ENCODE measurements around the gene XYLB. TPM values are rescaled to one million over a fixed set of nuclear protein-coding genes. Genes with fewer than 3 reads are reported as not detected.

The XYLB gene
- total RNA-seq, 1 donor: 1.9 TPM

GRCh38 chr3:38361496-38361895 is 14.9 kb downstream of the XYLB start:
- DNase-seq (ENCODE audit: low read depth in 2 of 3, low spot score in 2 of 3): no peak

GRCh38 chr3:38362825-38363224 is 16.2 kb downstream of the XYLB start:
- DNase-seq (ENCODE audit: low read depth in 2 of 3, low spot score in 2 of 3): no peak

DNA sequence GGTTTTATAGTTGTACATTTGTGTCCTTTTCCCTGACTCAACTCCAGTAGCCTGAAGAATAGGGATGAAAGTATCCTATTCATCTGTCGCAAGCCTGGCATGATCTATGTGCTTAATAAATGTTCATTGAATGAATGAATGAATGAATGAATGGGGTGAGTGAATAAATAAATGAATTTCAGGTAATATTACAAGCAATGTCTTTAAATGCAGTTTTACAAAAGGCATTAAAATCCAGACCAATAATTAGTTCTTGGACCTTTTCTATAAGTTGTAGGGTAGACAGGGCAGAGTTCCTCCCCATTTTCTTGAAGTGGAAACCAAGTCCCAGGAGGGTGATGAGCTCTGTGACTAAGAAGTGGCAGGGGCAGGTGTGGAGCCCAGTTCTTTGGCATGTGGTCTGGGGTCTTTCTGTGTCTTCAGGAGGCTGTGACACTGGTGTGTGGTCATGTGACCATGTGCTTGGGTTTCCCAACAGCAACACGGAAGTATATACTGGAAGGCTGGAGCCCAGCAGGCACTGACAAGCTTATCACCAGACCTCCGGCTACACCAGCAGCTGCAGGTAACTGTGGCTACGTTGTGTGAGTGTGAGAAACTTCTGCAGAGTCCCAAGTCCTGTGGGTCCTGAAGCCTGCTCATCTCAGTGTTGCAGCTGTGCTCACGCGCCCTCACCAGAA is 18.3 kb downstream of the XYLB start:
- no peak for DNase-seq (ENCODE audit: low read depth in 2 of 3, low spot score in 2 of 3)

GRCh38 chr3:38365469-38366062 is 19.0 kb downstream of the XYLB start:
- no peak for DNase-seq (ENCODE audit: low read depth in 2 of 3, low spot score in 2 of 3)

- DNase-seq (ENCODE audit: low read depth in 2 of 3, low spot score in 2 of 3): no peak
Measured at GRCh38 chr3:38366082-38366481, 19.5 kb downstream of the XYLB start.

- no peak for DNase-seq (ENCODE audit: low read depth in 2 of 3, low spot score in 2 of 3)
Measured at GRCh38 chr3:38367779-38368178, 21.2 kb downstream of the XYLB start.

DNA sequence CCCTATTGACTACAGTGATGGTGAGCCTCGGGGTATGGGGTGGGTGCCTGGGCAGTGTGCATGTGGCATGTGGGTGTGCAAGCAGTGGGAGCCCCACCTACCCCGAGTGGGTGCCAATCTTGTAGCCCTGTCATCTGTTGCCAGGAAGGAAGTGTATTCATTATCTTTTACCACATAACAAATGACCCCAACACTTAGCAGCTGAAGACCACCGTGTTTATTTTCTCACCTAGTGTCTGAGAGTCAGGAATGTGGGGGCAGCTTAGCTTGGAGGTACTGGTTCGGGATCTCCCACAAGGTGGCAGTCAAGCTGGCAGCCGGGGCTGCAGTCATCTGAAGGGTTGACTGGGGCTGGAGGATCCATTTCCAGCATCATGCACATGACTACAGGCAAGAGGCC is 21.7 kb downstream of the XYLB start:
- no peak for DNase-seq (ENCODE audit: low read depth in 2 of 3, low spot score in 2 of 3)

GRCh38 chr3:38369186-38369585 is 22.6 kb downstream of the XYLB start:
- no peak for DNase-seq (ENCODE audit: low read depth in 2 of 3, low spot score in 2 of 3)

DNA sequence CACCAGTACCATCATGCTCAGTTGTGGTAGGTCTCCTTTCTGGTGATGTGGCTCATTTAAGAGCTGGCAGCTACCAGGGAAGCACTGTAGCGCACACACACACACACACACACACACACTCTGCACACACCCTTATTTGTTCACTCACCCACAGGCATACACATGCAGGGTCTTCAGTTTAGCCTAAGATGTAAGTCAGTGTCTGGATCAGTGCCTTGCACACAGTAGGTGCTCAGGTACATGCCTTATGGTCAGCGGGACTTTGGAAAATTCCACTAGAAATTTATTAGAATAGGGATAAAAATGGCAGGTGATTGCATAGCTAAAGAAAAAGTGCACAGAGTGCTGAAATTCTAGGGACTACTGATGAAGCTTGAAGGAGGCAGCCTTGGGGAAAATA is 23.6 kb downstream of the XYLB start:
- DNase-seq (ENCODE audit: low read depth in 2 of 3, low spot score in 2 of 3): no peak

DNA sequence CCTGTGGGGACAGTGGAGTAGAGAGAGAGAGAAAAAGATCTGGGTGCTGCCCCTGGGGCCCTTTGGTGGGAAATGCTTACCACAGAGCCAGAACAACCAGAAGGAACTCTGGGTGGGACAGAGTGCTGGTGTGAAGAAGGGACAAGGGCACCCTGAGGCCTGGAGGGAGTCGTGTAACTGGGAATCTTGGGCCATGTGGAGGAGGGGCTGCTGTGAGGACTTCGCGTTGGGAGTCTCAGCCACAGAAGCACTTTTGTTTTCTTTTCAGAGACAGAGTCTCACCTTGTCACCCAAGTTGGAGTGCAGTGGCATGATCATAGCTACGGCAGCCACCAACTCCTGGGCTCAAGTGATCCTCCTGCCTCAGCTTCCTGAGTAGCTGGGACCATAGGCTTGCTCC is 24.3 kb downstream of the XYLB start:
- DNase-seq (ENCODE audit: low read depth in 2 of 3, low spot score in 2 of 3): no peak

DNA sequence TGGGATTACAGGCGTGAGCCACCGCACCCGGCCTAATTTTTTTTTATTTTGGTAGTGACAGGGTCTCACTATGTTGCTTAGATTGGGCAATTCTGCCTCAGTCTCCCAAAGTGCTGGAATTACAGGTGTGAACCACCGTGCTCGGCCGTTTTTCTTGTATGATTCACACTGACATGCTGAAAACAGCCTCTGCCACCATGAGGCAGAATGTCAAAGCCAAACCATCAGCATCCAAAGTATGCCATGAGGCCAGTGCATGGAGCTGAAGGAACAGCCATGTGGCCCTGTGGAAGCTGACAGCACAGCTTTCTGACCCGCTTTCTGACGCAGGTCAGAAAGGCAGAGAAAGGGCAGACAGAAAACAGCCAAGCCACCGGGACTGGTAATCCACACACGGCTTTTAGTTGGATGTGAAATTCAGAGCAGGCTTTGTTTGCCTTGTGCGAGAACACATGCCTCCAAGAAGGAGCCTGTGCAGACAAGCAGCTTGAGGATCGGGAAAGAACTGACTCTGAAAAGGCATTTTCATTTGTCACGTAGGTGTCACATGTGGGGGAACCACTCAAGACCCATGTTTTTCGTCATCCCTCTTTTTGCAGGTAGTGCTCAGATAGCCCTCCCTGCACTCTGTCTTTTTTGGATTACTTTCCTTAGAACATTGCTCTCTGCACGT is 25.1 kb downstream of the XYLB start:
- no peak for DNase-seq (ENCODE audit: low read depth in 2 of 3, low spot score in 2 of 3)

DNA sequence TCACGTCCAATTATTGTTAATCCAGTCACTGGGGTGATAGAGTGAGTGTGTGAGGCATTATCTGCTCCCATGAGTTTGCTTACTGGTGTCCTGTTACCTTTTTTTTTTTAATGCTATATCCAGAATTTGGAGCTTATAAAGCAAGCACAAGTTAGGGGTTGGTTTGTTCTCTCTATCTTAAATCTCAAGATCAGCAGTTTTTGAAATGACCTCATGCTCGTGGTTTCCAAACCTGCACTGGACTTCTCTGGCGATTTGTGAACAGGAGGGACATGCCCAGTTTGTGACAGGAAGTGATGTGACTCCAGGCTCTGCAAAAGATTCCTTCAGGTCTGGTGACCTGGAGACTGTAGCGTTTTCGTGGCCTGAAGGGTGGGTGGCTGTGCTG is 25.6 kb downstream of the XYLB start:
- no peak for DNase-seq (ENCODE audit: low read depth in 2 of 3, low spot score in 2 of 3)

DNA sequence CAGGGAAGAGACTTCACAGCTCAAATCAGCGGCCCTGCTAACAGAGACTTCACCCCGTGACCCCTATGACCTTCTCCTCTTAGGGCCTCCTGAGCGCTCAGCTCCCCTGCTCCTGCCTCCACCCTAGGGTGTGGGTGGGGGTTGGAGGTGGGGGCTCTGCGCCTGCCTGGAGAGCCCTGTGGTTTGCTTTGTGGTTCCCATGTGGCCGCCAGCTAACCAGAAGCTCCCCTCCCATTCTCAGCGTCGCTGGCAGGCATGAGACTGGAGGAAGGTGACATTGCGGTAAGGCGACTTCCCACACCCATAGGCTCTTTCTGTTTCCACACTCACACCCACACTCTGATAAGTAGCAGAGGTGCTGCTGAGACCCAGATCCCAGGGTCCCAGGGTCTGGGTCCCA is 27.6 kb downstream of the XYLB start:
- peak in 2 of 3 donors; percentile 26 to 50 for DNase-seq (ENCODE audit: low read depth in 2 of 3, low spot score in 2 of 3)

DNA sequence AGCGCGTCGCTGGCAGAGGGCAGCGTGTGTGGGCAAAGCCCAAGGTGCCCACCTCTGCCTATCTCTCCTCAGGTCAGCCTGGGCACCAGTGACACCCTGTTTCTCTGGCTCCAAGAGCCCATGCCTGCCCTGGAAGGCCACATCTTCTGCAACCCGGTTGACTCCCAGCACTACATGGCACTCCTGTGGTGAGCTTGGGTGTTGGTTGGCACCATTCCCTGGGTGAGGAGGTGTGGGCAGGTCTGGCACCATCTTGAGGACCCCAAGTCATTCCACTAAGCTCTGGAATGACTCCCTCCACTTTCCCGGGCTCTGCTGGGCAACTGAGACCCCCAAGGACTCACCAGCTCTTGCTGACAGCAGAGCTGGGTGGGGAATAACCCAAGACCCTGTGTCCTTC is 28.5 kb downstream of the XYLB start:
- DNase-seq (ENCODE audit: low read depth in 2 of 3, low spot score in 2 of 3): no peak

DNA sequence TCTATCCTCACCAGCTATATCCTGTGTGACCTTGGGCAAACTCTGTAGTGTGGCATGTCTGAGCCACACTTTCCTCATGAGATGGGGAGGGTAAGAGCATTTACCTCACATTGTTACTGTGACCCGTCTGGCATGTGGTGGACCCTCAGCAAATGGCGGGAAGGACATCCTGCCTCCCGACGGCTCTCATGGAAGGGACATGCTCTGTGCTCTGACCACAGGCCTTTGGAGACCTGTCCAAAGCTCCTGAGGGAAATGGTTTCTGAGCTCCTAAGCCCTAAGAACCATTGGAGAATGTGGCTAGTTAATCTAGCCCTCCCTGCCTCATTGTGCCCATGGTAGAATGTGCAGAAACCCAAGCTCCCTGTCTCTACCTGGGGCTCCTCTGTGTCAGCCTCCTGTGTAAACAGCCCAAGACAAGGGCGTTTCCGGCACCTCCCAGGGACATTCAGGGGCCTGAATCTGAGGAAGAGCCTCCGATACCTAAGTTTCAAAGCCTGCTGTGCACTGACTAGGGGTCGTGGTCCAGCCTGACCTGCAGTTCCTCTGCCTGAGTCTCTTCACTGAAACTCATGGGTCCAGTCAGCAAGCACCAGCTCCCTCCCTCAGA is 29.0 kb downstream of the XYLB start:
- no peak for DNase-seq (ENCODE audit: low read depth in 2 of 3, low spot score in 2 of 3)

DNA sequence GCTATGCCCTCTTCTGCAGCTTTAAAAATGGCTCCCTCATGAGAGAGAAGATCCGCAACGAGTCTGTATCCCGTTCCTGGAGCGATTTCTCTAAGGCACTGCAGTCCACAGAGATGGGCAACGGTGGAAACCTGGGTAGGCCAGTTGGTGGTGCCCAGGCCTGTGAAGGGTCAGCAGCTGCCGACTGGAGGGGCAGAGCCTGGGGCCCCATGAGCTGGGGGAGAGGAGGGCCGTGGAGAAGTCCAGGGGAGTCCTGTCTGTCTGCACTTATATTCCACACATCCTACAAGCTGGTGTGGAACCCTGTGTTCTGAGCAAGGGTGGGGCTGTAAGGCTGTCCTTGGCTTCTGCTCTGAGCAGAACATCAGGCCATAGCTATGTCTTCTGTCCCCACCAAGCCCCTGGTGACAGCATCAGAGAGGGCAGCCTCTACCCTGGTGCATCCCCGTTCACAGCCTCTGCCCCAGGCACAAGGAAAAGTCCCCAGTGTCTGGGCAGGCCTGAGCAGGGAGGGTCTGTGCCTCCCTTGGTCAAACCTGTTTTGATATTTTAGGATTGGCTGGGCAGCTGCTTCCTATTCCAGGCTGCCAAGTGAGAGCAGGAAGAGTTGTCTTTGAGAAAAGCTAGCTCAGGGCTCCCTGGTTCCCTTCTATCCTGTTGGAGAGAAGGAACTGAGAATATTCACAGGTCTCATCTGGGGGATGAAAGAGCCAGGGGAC is 29.7 kb downstream of the XYLB start:
- no peak for DNase-seq (ENCODE audit: low read depth in 2 of 3, low spot score in 2 of 3)

GRCh38 chr3:38379201-38379770 is 32.7 kb downstream of the XYLB start:
- no peak for DNase-seq (ENCODE audit: low read depth in 2 of 3, low spot score in 2 of 3)

GRCh38 chr3:38382506-38383080 is 36.0 kb downstream of the XYLB start:
- DNase-seq (ENCODE audit: low read depth in 2 of 3, low spot score in 2 of 3): no peak

DNA sequence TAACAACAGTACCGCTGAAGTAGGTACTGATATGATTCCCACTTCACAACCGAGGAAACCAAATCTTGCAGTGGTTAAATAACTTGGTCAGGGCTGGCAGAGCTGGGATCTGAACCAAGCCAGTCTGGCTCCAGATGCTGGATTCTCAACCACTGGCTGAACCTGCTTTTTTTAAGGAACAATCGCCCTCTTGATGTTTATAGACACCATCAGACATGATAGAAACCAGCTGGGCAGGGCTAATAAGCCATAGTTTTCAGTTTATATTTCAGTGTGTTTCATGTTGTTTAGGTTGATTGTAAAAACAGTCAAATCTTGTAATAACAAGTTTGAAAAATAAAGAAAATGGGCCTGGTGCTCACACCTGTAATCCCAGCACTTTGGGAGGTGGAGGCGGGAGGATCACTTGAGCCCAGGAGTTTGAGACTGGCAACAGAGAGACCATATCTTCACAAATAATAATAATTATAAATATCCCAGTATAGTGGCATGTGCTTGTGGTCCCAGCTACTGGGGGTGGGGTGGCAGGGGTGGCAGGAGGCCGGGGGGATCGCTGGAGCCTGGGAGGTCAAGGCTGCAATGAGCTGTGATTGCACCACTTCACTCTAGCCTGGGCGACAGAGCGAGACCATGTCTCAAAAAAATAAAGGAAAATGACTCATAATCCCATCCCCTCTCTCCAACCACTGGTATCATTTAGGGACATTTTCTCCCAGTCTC is 36.7 kb downstream of the XYLB start:
- no peak for DNase-seq (ENCODE audit: low read depth in 2 of 3, low spot score in 2 of 3)
